Panc1 (cell line): ENCODE results near the gene GPRIN2.

Source experiments
- CTCF ChIP-seq: fragments of 450-650 bp; IDR thresholded peaks from 2 replicates; pipeline ENCODE4 v1.5.1; 2017; ENCODE audit warnings: mild to moderate bottlenecking
- POLR2AphosphoS5 ChIP-seq: IDR thresholded peaks from 2 replicates; pipeline ENCODE4 v1.6.1; 2012; ENCODE audit warnings: mild to moderate bottlenecking, low read depth, low read length, moderate library complexity
- REST ChIP-seq, 2 experiments: IDR thresholded peaks; 2 replicates each; pipeline ENCODE4 v1.6.1; 2011 to 2012; ENCODE audit warnings: low read depth in 2 of 2, control low read depth in 1 of 2, low read length in 1 of 2, mild to moderate bottlenecking in 1 of 2, moderate library complexity in 1 of 2; ENCODE audit not compliant: insufficient read depth in 1 of 2
- TCF7L2 ChIP-seq: IDR thresholded peaks from 2 replicates; pipeline ENCODE4 v1.6.1; 2011; ENCODE audit warnings: mild to moderate bottlenecking, low read depth, low read length, inconsistent platforms

- TF ChIP-seq REST (IDR thresholded peaks at IDR 0.05; ENCODE audit: insufficient read depth in 1 of 2, low read depth in 2 of 2, low read length in 1 of 2) = no peak
- no peak for TF ChIP-seq CTCF
- TF ChIP-seq TCF7L2 = no peak
- TF ChIP-seq POLR2AphosphoS5 = no peak
Measured at GRCh38 chr10:46558392-46559185, 2.1 kb upstream of the GPRIN2 start.
